PC-3 (cell line): Measurements from ENCODE around the gene RPL19. TPM values are rescaled to one million over a fixed set of nuclear protein-coding genes. Genes with fewer than 3 reads are reported as not detected.

Experiments used
- ATAC-seq: fragments of 200-7000 bp; cut with Tn5 transposase; 2 replicates; pipeline ENCODE4 v1.9.1; 2020; ENCODE audit warnings: mild to moderate bottlenecking, moderate library complexity
- BruUV-seq: library from RNA; stranded (reverse); fragments of 400-500 nt; replicated peaks from 2 replicates; lab custom pipeline; 2021; lab: Mats Ljungman, UMichigan
- CTCF ChIA-PET: fragments of 300-600 bp; sonication (Branson Sonifier 250); formaldehyde crosslinking; loops from one replicate; lab custom pipeline; 2022; ENCODE audit warnings: antibody characterized with exemption; lab: Charles Lee
- POLR2A ChIA-PET: fragments of 300-600 bp; sonication (Branson Sonifier 250); formaldehyde crosslinking; loops from one replicate; lab custom pipeline; 2022; ENCODE audit warnings: antibody characterized with exemption; ENCODE audit not compliant: unreplicated experiment; lab: Charles Lee
- DNase-seq: peaks from one replicate; pipeline ENCODE4 v3.0.0-alpha.2; 2015
- H2AFZ ChIP-seq: fragments of 300-600 bp; sonication (generic); 2 replicates; pipeline ENCODE4 v1.6.0; 2016; ENCODE audit warnings: antibody characterized with exemption, low read length
- H3F3A ChIP-seq: fragments of 300-600 bp; sonication (generic); one replicate; pipeline ENCODE4 v1.6.0; 2017; ENCODE audit warnings: antibody characterized with exemption, low read length, control low read depth, mild to moderate bottlenecking; ENCODE audit not compliant: unreplicated experiment
- H3K27ac ChIP-seq: fragments of 300-600 bp; sonication (generic); 2 replicates; pipeline ENCODE4 v1.5.1; 2016; ENCODE audit warnings: mild to moderate bottlenecking, low read length
- H3K27me3 ChIP-seq: fragments of 300-600 bp; sonication (generic); 2 replicates; pipeline ENCODE4 v1.6.1; 2016; ENCODE audit warnings: low read length, mixed read lengths
- H3K36me3 ChIP-seq: fragments of 300-600 bp; sonication (generic); 2 replicates; pipeline ENCODE4 v1.6.1; 2016; ENCODE audit warnings: low read depth, mixed run types, low read length, mixed read lengths
- H3K4me1 ChIP-seq: fragments of 300-600 bp; sonication (generic); 2 replicates; pipeline ENCODE4 v1.5.1; 2016; ENCODE audit warnings: low read length; ENCODE audit not compliant: insufficient read depth
- H3K4me2 ChIP-seq: fragments of 300-600 bp; sonication (generic); 2 replicates; pipeline ENCODE4 v1.6.0; 2016; ENCODE audit warnings: low read length
- H3K4me3 ChIP-seq: fragments of 300-600 bp; sonication (generic); 2 replicates; pipeline ENCODE4 v1.5.1; 2016; ENCODE audit warnings: mild to moderate bottlenecking, low read length, mixed read lengths
- H3K79me2 ChIP-seq: fragments of 300-600 bp; sonication (generic); 2 replicates; pipeline ENCODE4 v1.6.1; 2017; ENCODE audit warnings: low read length, mixed read lengths
- H3K9ac ChIP-seq: fragments of 300-600 bp; sonication (generic); 2 replicates; pipeline ENCODE4 v1.6.0; 2016; ENCODE audit warnings: mild to moderate bottlenecking, low read length
- H3K9me2 ChIP-seq: fragments of 300-600 bp; sonication (generic); replicated peaks from 2 replicates; pipeline ENCODE4 v1.6.1; 2016; ENCODE audit warnings: mixed run types, low read length, mixed read lengths
- H3K9me3 ChIP-seq: fragments of 300-600 bp; sonication (generic); 2 replicates; pipeline ENCODE4 v1.6.1; 2016; ENCODE audit warnings: low read length, mixed read lengths
- H4K20me1 ChIP-seq: fragments of 300-600 bp; sonication (generic); 2 replicates; pipeline ENCODE4 v1.6.1; 2016; ENCODE audit warnings: low read length, mixed read lengths
- CTCF ChIP-seq: fragments of 300-600 bp; sonication (generic); conservative IDR thresholded peaks from 2 replicates; pipeline ENCODE4 v1.5.1; 2017; ENCODE audit warnings: antibody characterized with exemption, low read depth, mild to moderate bottlenecking, low read length
- EZH2 ChIP-seq: fragments of 300-600 bp; sonication (generic); IDR thresholded peaks from one replicate; pipeline ENCODE4 v1.6.1; 2017; ENCODE audit warnings: antibody characterized with exemption, mild to moderate bottlenecking, low read length; ENCODE audit not compliant: unreplicated experiment
- EZH2phosphoT487 ChIP-seq: fragments of 300-600 bp; sonication (generic); IDR thresholded peaks from 2 replicates; pipeline ENCODE4 v1.6.1; 2018; ENCODE audit warnings: mild to moderate bottlenecking, antibody characterized with exemption, low read length, borderline replicate concordance
- intact Hi-C: fragments of 100-400 bp; cut with micrococcal nuclease; formaldehyde crosslinking; loops from 2 replicates; pipeline ENCODE4 v1.9.0; 2023
- total RNA-seq: library from RNA; depleted of rRNA; stranded (reverse); fragments of >200 nt; gene quantifications from 2 replicates; pipeline ENCODE4 v1.2.3, GENCODE V29; 2014

RPL19 gene
- total RNA-seq, 1 experiment from 2014 or later: 2,509 TPM

GRCh38 chr17:39183720-39184119 is 16.4 kb upstream of the RPL19 start:
- Histone ChIP-seq H3K27me3 (no peaks in the 10 kb centered on the region), H2AFZ (no peak overlapping the region), H3K4me1 (peaks cover 2% of the 10 kb centered on the region; the same call in 1 of the 2 replicates), H3K9me2 (no peaks in the 10 kb centered on the region), H3F3A (no peaks in the 10 kb centered on the region), H3K4me2 (no peak overlapping the region), H4K20me1 (no peaks in the 10 kb centered on the region), H3K9me3 (no peaks in the 10 kb centered on the region), H3K79me2 (no peaks in the 10 kb centered on the region), H3K27ac (no peak overlapping the region), H3K4me3 (no peak overlapping the region), H3K9ac (no peak overlapping the region), H3K36me3 (no peaks in the 10 kb centered on the region)
- ATAC-seq: no peak
- TF ChIP-seq EZH2 (no peak), CTCF (no peak), EZH2phosphoT487 (no peak)
- intact Hi-C loops: no loop called here
- BruUV-seq: no TSS peak
- no peak for DNase-seq
- ChIA-PET CTCF (no interaction called here), POLR2A (no interaction called here)

DNA sequence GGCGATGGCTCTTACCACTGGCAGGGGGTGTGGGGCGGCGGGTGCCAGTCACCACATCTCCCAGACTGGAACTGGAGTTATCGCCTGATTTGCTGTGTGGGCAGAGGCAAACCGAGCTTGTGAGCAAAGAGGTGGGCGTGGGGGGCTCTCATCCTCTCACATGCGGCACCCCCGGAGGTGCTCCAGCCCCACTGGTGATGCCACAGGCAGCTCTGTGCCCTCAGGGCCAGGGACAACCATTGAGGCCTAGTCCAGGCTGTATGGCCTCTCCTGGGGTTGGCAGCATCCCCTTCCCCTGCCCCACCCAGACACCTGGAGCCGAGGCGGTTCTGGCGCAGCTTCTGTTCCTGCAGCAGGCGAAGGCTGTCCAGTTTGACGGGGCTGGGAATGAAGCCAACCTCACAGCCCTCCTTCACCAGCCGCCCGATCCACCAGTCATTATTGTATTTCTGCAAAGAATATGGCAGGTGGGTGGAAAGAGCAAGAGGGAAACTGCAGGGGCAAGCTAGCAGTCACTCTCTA is 13.5 kb upstream of the RPL19 start:
- Histone ChIP-seq H3K4me1 (no peaks in the 10 kb centered on the region), H3K9me3 (no peaks in the 10 kb centered on the region), H3K36me3 (no peaks in the 10 kb centered on the region), H2AFZ (no peak overlapping the region), H3K4me3 (no peak overlapping the region), H4K20me1 (no peaks in the 10 kb centered on the region), H3K79me2 (no peaks in the 10 kb centered on the region), H3K9me2 (no peaks in the 10 kb centered on the region), H3F3A (no peaks in the 10 kb centered on the region), H3K27me3 (no peaks in the 10 kb centered on the region), H3K9ac (no peak overlapping the region), H3K4me2 (no peak overlapping the region), H3K27ac (no peak overlapping the region)
- intact Hi-C loops: no loop called here
- CTCF ChIA-PET: no interaction called here
- ATAC-seq (no peak), DNase-seq (no peak)
- TF ChIP-seq EZH2phosphoT487 (no peak), CTCF (no peak), EZH2 (no peak)
- POLR2A ChIA-PET: no interaction called here
- BruUV-seq: no TSS peak

DNA sequence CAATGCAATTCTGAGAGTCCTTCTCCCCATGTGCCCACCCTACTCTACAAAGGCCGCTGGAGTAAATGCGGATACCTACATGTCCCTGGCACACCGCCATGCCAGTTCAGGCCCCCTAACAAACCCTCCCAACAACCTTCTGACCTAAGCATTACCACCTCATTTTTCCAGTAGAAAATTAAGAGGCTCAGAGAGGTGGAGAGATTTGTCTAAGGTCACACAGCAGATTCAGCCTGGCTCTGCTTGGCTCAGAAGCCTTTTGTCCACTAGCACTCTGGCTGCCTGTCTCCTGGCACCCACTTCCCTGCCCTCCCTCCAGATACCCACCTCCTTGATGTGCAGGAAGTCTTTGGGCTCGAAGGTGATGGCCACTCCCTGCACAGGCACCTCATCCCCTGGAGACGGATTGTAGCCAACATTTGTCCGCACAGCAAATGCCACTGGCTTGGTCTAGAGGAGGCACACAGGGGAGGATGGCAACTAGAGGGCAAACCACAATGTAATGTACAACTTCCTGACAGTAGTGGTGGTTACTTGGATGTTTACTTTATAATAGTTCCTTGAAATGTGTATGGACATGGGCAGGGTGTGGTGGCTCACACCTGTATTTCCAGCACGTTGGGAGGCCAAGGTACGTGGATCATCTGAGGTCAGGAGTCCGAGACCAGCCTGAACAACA is 12.8 kb upstream of the RPL19 start:
- Histone ChIP-seq H3K79me2 (no peaks in the 10 kb centered on the region), H3K4me3 (no peak overlapping the region), H3K27ac (no peak overlapping the region), H3K9ac (no peak overlapping the region), H3K27me3 (no peaks in the 10 kb centered on the region), H3F3A (no peaks in the 10 kb centered on the region), H3K9me2 (no peaks in the 10 kb centered on the region), H3K9me3 (no peaks in the 10 kb centered on the region), H3K4me1 (no peaks in the 10 kb centered on the region), H4K20me1 (no peaks in the 10 kb centered on the region), H2AFZ (no peak overlapping the region), H3K36me3 (no peaks in the 10 kb centered on the region), H3K4me2 (no peak overlapping the region)
- TF ChIP-seq EZH2phosphoT487: no peak
- no peak for TF ChIP-seq CTCF
- no peak for TF ChIP-seq EZH2
- intact Hi-C loops: no loop called here
- ChIA-PET POLR2A (no interaction called here), CTCF (no interaction called here)
- BruUV-seq: no TSS peak
- DNase-seq (no peak), ATAC-seq (no peak)
